ENCODE results near the gene HS1BP3. TPM values are rescaled to one million over a fixed set of nuclear protein-coding genes. Genes with fewer than 3 reads are reported as not detected.

Gene HS1BP3
- total RNA-seq, 1 donor: 23.0 TPM

- no peak for DNase-seq (ENCODE audit: low read depth)
- TF ChIP-seq CTCF (IDR thresholded peaks at IDR 0.05; ENCODE audit: insufficient read depth, low read length): no peak
- H3K4me3 ChIP-seq (ENCODE audit: low read depth, low read length): no peak overlapping the region
Measured at GRCh38 chr2:20599861-20600461, 50.9 kb downstream of the HS1BP3 start.

DNA sequence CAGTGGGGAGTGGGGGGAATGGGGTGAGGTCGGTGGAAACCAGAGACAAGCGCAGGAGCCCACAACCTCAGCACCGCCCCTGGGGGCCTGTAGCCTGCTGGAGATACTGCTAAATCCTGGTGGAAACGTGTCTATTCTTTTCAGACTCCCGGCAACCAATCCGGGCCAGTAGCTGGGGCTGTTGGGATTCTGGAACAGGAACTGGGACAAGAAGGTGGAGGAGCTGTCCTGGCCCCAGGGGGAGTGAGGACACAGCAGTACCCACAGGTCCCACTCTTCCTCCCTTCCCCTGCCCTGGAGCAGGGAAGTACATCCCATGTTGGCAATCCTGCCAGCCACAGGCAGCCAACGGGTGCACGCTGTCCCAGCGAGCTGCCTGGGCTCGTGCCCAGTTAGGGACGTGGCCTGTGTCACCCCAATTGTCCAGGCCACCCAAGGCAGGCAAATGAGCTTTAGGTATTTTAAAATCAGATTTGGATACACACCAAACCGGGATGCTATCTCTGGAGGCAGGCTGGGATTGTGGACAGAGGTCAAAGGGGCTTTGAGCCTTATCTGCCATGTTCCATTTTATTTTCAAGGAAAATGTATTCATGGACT is 51.8 kb downstream of the HS1BP3 start:
- no peak for TF ChIP-seq CTCF (IDR thresholded peaks at IDR 0.05; ENCODE audit: insufficient read depth, low read length)
- DNase-seq (ENCODE audit: low read depth): no peak
- H3K4me3 ChIP-seq (ENCODE audit: low read depth, low read length): no peak overlapping the region

DNA sequence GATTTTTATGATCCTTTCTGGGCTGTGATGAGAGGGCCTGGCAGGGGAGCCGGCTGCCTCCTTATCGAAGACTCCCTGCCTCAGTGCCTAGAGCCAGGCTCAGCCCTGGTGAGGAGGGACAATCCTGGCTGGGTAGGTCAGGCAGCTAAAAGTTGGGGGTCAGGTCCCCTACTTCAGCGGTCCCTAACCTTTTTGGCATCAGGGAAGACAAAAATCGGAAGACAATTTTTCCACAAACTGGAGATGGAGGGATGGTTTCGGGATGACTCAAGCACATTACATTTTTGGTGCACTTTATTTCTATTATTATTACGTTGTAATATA is 53.1 kb downstream of the HS1BP3 start:
- no peak for TF ChIP-seq CTCF (IDR thresholded peaks at IDR 0.05; ENCODE audit: insufficient read depth, low read length)

DNA sequence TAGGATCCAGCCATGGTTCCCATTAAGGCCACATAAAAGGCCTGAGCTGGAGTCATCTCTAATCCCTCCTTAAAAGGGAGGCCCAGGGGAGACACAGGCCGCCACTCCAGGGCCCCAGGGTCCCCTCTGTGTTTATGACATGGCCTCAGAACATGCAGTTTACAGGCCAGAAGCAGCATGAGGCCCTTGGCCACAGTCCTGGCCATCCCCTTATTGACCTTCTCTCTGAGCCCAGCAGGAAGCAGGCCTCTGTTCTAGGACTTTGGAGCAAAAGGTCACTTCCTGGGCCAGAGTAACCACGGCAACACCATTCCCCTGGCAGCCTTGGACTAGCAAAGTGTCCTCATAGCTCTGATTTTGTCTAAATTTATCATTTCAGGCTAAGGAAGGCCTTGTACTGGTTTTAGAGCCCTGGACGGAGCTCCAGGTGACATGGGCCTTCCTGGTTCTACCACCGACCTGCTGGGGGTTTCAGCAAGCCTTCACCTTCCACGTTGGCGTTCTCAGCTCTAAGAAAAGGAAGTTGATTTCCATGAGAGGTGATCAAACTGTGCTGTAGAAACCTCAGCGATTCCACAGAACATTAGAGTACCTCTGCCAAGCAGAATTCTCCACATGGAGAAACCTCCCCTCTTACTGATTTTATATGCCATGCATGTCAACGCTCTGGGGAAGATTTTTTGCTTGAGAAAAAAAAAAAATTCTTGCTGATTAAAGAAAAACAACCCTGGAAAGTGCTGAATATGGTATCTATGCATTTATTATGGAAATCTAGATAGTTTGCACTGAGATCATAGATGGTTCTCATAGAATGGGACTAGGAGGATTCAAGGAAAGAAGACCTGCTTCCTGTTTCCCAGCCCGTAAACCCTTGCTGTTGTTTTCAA is 53.7 kb downstream of the HS1BP3 start:
- no peak overlapping the region for H3K4me3 ChIP-seq (ENCODE audit: low read depth, low read length)
- no peak for TF ChIP-seq CTCF (IDR thresholded peaks at IDR 0.05; ENCODE audit: insufficient read depth, low read length)
- DNase-seq (ENCODE audit: low read depth): no peak

More for the DNA sequence above, 53.1 kb downstream of the HS1BP3 start:
- DNase-seq (ENCODE audit: low read depth): no peak
- H3K4me3 ChIP-seq (ENCODE audit: low read depth, low read length): no peak overlapping the region

DNA sequence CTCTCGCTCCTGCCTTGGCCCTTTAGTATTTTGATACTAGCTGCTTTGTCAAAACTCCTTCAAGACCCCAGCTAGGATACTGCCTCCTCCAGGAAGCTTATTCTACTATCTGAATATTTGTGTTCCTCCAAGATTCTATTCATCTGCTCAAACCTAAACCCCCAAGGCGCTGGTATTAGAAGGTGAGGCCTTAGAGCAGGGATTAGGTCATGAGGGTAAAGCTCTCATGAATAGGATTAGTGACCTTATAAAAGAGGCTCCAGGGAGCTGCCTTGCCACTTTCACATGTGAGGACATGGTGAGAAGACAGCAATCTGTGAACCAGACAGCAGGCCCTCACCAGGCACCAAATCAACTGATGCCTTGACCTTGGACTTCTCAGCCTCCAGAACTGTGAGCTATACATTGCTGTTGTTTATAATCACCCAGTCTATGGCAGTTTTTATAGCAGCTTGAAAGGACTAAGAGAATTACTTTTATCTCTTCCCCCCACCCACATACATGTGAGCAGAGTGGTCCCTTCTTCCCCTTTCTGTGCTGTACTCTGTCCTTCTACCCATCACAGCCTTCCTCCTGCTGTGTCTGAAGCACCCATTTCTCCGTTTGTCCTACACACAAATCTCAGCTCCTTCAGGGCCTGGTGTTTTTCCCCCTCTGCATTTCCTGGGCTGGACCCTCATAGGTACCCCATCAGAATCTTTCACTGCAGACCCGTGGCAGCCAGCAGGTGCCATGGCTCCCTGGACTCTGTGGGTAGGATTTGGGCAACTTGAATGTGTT is 54.5 kb downstream of the HS1BP3 start:
- H3K4me3 ChIP-seq (ENCODE audit: low read depth, low read length): no peak overlapping the region
- no peak for TF ChIP-seq CTCF (IDR thresholded peaks at IDR 0.05; ENCODE audit: insufficient read depth, low read length)
- no peak for DNase-seq (ENCODE audit: low read depth)

- no peak overlapping the region for H3K4me3 ChIP-seq (ENCODE audit: low read depth, low read length)
- no peak for DNase-seq (ENCODE audit: low read depth)
Measured at GRCh38 chr2:20595439-20596192, 55.3 kb downstream of the HS1BP3 start.

More at GRCh38 chr2:20595439-20596192, 55.3 kb downstream of the HS1BP3 start:
- TF ChIP-seq CTCF (IDR thresholded peaks at IDR 0.05; ENCODE audit: insufficient read depth, low read length): no peak

Measured in fibroblast of the aortic adventitia (primary cell).